Inflammatory macrophage treated with lipopolysaccharide for 4 hours (primary cell): ENCODE data around the gene CNIH2.
"Not testable (repeated sequence)": the region's sequence is repeated elsewhere in the genome, so short reads cannot be mapped to it uniquely, and the experiment has no call there.

Source experiments
- DNase-seq: peaks from one replicate; pipeline ENCODE4 v3.0.0-alpha.2; 2020

The CNIH2 gene

DNA sequence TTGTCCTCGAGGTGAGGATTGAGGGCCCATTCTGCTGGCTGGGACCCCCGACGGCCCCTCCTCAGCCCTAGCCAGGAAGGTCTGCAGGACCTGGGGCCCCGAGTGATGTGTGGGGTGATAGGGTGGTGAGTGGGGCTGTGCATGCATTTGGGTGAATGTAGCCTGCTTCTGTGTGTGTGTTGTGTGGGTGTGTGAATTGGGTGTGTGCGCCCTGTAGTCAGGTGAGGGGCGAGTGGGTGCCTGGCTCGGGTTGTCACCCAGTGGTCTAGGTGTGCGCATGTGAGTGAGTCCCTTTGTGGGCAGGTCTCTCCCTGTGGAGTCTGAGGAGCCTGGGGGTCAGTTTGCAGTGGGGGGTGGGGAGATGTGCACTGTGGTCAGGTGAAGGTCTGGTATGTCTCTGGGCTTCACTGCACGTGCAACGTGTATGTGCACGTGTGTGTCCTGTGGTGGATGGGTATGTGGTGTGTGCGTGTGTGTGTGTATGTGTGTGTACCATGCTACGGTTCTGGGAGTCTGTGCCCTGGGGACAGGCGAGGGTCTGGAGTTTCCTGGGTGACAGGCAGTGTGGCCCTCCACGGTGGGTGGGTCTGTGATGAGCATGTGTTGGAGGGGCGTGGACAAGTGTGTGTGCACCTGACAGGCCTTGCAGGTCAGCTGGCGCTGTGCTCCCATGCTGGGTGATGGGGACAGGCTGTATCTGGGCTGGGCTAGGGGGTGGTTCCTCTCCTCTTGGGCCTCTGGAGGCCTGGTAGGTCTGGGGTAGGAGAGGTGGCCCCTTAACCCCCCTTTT lies 14.8 kb downstream of the CNIH2 start:
- no peak for DNase-seq

DNA sequence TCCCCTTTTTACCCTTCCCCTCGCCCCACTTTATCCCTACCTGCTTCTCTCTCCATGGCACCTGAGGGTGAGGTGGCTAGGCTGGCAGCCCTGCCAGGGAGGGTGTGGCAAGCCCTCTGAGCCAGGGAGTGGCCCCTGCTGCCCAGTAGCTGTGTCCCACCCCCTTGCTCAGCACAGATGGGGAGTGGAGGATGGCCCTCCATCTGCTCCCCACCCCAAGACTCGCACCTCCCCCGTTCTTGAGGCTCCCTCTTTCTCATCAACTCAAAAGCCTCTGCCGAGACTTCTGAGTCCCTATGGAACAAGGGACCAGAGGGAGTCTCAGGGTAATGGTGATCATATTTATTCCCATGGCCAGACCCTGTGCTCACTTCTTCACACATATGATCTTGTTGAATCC lies 15.4 kb downstream of the CNIH2 start:
- DNase-seq = no peak

GRCh38 chr11:66293777-66294625 lies 16.0 kb downstream of the CNIH2 start:
- DNase-seq = no peak

- no peak for DNase-seq
Observed at GRCh38 chr11:66294626-66295620, 16.9 kb downstream of the CNIH2 start.

GRCh38 chr11:66297610-66298009 lies 19.6 kb downstream of the CNIH2 start:
- DNase-seq = no peak

DNA sequence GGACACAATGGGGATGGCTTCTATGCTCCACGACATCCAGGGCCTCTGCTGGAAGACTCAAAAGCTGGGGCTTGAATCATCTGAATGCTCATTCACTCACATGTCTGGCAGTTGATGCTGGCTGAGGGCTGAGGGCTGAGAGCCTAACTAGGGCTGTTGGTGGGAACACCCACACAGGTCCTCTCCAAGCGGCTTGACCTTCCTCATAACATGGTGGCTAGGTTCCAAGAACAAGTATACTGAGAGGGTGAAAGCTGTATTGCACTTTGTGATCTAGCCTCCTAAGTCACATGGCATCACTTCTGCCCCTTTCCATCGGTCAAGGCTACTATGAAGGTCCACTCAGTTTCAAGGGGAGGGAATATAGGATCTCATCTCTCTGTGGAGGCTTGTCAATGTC lies 21.2 kb downstream of the CNIH2 start:
- peak; percentile 34 for DNase-seq

GRCh38 chr11:66302656-66303055 lies 24.7 kb downstream of the CNIH2 start:
- no peak for DNase-seq

- peak; percentile 37 for DNase-seq
Observed at GRCh38 chr11:66309475-66309874, 31.5 kb downstream of the CNIH2 start.

DNA sequence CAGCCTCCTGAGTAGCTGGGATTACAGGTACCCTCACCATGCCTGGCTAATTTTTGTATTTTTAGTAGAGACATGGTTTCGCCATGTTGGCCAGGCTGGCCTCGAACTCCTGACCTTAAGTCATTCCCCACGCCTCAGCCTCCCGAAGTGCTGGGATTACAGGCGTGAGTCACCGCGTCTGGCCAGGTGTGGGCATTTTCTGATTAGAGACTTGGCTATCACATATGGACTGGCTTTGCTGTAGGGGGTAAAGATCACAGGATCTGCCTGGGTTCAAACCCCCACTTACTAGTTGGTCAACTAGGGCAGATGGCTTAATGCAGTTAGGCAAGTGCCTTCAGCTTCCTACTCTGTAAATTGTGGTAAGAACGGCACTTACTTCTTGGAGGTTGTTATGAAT lies 32.3 kb downstream of the CNIH2 start:
- no peak for DNase-seq

DNA sequence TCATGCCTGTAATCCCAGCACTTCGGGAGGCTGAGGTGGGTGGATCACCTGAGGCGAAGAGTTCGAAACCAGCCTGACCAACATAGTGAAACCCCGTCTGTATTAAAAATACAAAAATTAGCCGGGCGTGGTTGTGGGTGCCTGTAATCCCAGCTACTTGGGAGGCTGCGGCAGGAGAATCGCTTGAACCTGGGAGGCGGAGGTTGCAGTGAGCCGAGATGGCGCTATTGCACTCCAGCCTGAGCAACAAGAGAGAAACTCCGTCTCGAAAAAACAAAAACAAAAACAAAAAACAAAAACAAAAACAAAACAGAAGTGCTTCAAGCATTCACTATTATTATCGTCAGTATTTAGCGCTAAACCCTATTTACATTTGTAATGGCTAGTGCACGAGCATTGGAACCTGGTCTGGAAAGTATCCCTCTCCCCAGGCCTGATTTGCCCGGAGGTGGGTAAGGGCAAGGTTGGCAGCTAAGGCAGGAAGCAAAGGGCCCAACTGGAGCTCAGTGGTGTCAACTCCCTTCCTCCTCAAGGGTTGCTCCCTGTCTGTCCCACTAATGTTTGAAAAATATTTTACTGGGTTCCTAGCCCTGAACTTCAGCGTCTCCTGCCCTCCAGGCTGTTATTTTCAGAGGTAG lies 32.9 kb downstream of the CNIH2 start:
- DNase-seq = not testable (repeated sequence)

GRCh38 chr11:66311470-66311964 lies 33.5 kb downstream of the CNIH2 start:
- no peak for DNase-seq

- peak; percentile 90 for DNase-seq
Observed at GRCh38 chr11:66311965-66312548, 34.1 kb downstream of the CNIH2 start.

DNA sequence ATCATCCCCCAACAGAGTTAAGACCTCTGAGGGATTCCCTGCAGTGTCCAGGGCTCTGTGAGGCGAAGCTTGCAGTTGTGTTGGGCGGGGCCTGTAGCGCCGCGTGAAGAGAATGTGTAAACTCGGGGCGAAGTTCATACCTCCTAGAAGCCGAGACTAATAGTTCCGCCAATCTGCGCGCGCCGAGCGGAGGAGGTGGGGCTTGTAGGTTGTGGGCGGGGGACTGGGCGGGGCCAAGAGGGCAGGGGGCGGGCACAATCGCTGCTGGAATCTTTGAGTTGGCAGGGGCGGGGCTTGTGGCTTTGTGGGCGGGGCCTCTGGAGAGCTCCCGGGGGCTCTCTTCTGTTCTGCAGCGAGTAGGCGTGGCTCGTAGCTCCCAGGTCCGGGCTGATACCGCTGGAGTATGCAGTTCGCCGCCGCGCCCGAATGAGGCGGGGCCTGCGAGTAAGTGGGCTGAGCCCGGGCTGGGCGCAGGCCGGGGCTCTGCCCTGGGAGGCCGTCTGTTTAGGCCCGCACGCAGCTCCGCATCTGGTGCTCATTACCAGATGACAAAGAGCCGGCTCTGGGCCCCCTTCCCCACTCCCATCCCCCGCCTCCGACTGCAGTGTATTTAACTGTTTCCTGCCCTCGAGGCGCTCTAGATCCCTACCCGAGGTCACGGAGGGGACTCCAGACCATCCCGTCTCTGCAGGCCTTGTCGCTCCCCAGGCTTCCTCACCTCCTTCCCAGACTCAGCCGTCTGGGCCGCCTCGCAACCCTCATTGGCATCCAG lies 34.8 kb downstream of the CNIH2 start:
- DNase-seq = peak; percentile 98

GRCh38 chr11:66313321-66314185 lies 35.6 kb downstream of the CNIH2 start:
- no peak for DNase-seq

- no peak for DNase-seq
Observed at GRCh38 chr11:66314186-66314501, 36.2 kb downstream of the CNIH2 start.

- no peak for DNase-seq
Observed at GRCh38 chr11:66314561-66315497, 36.9 kb downstream of the CNIH2 start.

- DNase-seq = no peak
Observed at GRCh38 chr11:66315498-66315885, 37.5 kb downstream of the CNIH2 start.

GRCh38 chr11:66315921-66316811 lies 38.2 kb downstream of the CNIH2 start:
- no peak for DNase-seq
